Keratinocyte (primary cell): Measurements from ENCODE around the gene SPAG16. TPM values are rescaled to one million over a fixed set of nuclear protein-coding genes. Genes with fewer than 3 reads are reported as not detected.

Experiments used
- DNase-seq: peaks from one replicate; pipeline ENCODE4 v3.0.0-alpha.2; 2011; ENCODE audit warnings: low read depth, missing footprints, low spot score
- FAIRE-seq: peaks from 2 replicates; lab custom pipeline; 2011; peaks lifted over from hg19 to GRCh38; lab: Jason Lieb, UNC
- H2AFZ ChIP-seq: 2 replicates; pipeline ENCODE4 v1.6.0; 2012; ENCODE audit warnings: low read length, control low read depth, inconsistent platforms; ENCODE audit not compliant: control insufficient read depth
- H3K27ac ChIP-seq: 2 replicates; pipeline ENCODE4 v1.5.1; 2011; ENCODE audit warnings: low read length; ENCODE audit not compliant: control insufficient read depth, insufficient read depth
- H3K27me3 ChIP-seq: 3 replicates; pipeline ENCODE4 v1.6.0; 2011; ENCODE audit warnings: low read length; ENCODE audit not compliant: control insufficient read depth, insufficient read depth; ENCODE audit errors: extremely low read depth
- H3K36me3 ChIP-seq, 2 experiments: 2 replicates in 1 of 2; 3 replicates in 1 of 2; pipeline ENCODE4 v1.5.1; 2011; ENCODE audit warnings: low read length in 2 of 2, mild to moderate bottlenecking in 1 of 2; ENCODE audit not compliant: control insufficient read depth in 2 of 2, insufficient read depth in 2 of 2; ENCODE audit errors: extremely low read depth in 1 of 2
- H3K4me1 ChIP-seq: 3 replicates; pipeline ENCODE4 v1.5.1; 2011; ENCODE audit warnings: low read length; ENCODE audit not compliant: control insufficient read depth, insufficient read depth; ENCODE audit errors: extremely low read depth
- H3K4me2 ChIP-seq: 3 replicates; pipeline ENCODE4 v1.6.0; 2011; ENCODE audit warnings: low read depth, low read length; ENCODE audit not compliant: control insufficient read depth, insufficient read depth; ENCODE audit errors: extremely low read depth
- H3K4me3 ChIP-seq, 3 experiments: fragments of 200-600 bp in 1 of 3; sonication (generic) in 1 of 3; 2 replicates in 2 of 3; 3 replicates in 1 of 3; pipeline ENCODE4 v1.5.1; 2011 to 2016; ENCODE audit warnings: low read length in 3 of 3, mild to moderate bottlenecking in 3 of 3, control low read depth in 2 of 3, inconsistent platforms in 1 of 3, low read depth in 1 of 3, mixed read lengths in 1 of 3, mixed run types in 1 of 3, moderate library complexity in 1 of 3; ENCODE audit not compliant: control insufficient read depth in 2 of 3, insufficient read depth in 2 of 3; ENCODE audit errors: extremely low read depth in 1 of 3
- H3K79me2 ChIP-seq: 2 replicates; pipeline ENCODE4 v1.6.0; 2012; ENCODE audit warnings: low read length; ENCODE audit not compliant: control insufficient read depth, insufficient read depth
- H3K9ac ChIP-seq: 3 replicates; pipeline ENCODE4 v1.6.0; 2011; ENCODE audit warnings: low read length; ENCODE audit not compliant: control insufficient read depth, insufficient read depth; ENCODE audit errors: extremely low read depth
- H3K9me1 ChIP-seq: 3 replicates; pipeline ENCODE4 v1.6.0; 2011; ENCODE audit warnings: low read length; ENCODE audit not compliant: control insufficient read depth, insufficient read depth; ENCODE audit errors: extremely low read depth
- H3K9me3 ChIP-seq: 2 replicates; pipeline ENCODE4 v1.5.1; 2012; ENCODE audit warnings: low read depth, low read length; ENCODE audit not compliant: control insufficient read depth
- H4K20me1 ChIP-seq: 3 replicates; pipeline ENCODE4 v1.6.0; 2011; ENCODE audit warnings: low read length; ENCODE audit not compliant: control insufficient read depth, insufficient read depth; ENCODE audit errors: extremely low read depth
- CTCF ChIP-seq, 3 experiments: IDR thresholded peaks in 1 of 3; conservative IDR thresholded peaks in 1 of 3; optimal IDR thresholded peaks in 1 of 3; 2 replicates in 2 of 3; 3 replicates in 1 of 3; pipeline versions ENCODE3 to v1.5.1; 2011; ENCODE audit warnings: low read length in 3 of 3, mild to moderate bottlenecking in 3 of 3, moderate library complexity in 2 of 3, control low read depth in 1 of 3, inconsistent platforms in 1 of 3; ENCODE audit not compliant: insufficient read depth in 2 of 3; ENCODE audit errors: extremely low read depth in 1 of 3
- EZH2 ChIP-seq: IDR thresholded peaks from one replicate; pipeline ENCODE4 v1.6.1; 2012; ENCODE audit warnings: inconsistent platforms, mild to moderate bottlenecking, low read length, moderate library complexity
- dilution Hi-C: fragments of 300-500 bp; cut with MboI; formaldehyde crosslinking; loops from one replicate; pipeline ENCODE4 v1.7.0; 2020; ENCODE audit warnings: low sequenced_read_pairs; ENCODE audit not compliant: extremely low pct_ligation_motif_present
- polyA plus RNA-seq, 5 experiments: library from polyadenylated mRNA; depleted of rRNA in 3 of 5; stranded (reverse) in 3 of 5; stranded (forward) in 1 of 5; unstranded in 1 of 5; fragments of >200 nt; gene quantifications; 1 replicate in 1 of 5; 2 replicates in 3 of 5; 3 replicates in 1 of 5; pipeline versions ENCODE4 v1.2.1 to v1.2.3, GENCODE V29; 2011 to 2012; ENCODE audit warnings: missing spikeins in 2 of 5, low read depth in 1 of 5, low replicate concordance in 1 of 5

Gene SPAG16
- polyA plus RNA-seq, 1 donor (not counting 4 experiments of a cell fraction or from before 2014, with no cell fraction given): 19.6 TPM

- Histone ChIP-seq H4K20me1 (no peaks in the 10 kb centered on the region), H3K4me2 (no peak overlapping the region), H3K4me1 (no peaks in the 10 kb centered on the region), H3K9ac (no peak overlapping the region), H3K36me3 (no peaks in the 10 kb centered on the region), H3K79me2 (no peaks in the 10 kb centered on the region), H3K27ac (no peak overlapping the region), H3K9me3 (no peaks in the 10 kb centered on the region), H2AFZ (no peak overlapping the region), H3K9me1 (no peaks in the 10 kb centered on the region), H3K4me3 (no peak overlapping the region), H3K27me3 (no peaks in the 10 kb centered on the region)
- FAIRE-seq: no peak
- TF ChIP-seq EZH2: no peak
- no peak for TF ChIP-seq CTCF (optimal IDR thresholded peaks at IDR 0.05 in 1 of 3, IDR thresholded peaks at IDR 0.05 in 1 of 3, conservative IDR thresholded peaks at IDR 0.05 in 1 of 3; ENCODE audit: extremely low read depth in 1 of 3, insufficient read depth in 2 of 3, low read length in 3 of 3)
- no peak for DNase-seq
- dilution Hi-C loops: no loop called here
Observed at GRCh38 chr2:214297423-214297822, 1013.2 kb downstream of the SPAG16 start.

- Histone ChIP-seq H3K4me3 (no peak overlapping the region), H3K4me1 (peaks cover 12% of the 10 kb centered on the region), H3K9ac (no peak overlapping the region), H3K4me2 (no peak overlapping the region), H3K27me3 (no peaks in the 10 kb centered on the region), H3K79me2 (no peaks in the 10 kb centered on the region), H2AFZ (no peak overlapping the region), H4K20me1 (no peaks in the 10 kb centered on the region), H3K9me3 (no peaks in the 10 kb centered on the region), H3K9me1 (no peaks in the 10 kb centered on the region), H3K36me3 (no peaks in the 10 kb centered on the region), H3K27ac (no peak overlapping the region)
- DNase-seq (no peak), FAIRE-seq (no peak)
- dilution Hi-C loops: no loop called here
- TF ChIP-seq CTCF (optimal IDR thresholded peaks at IDR 0.05 in 1 of 3, IDR thresholded peaks at IDR 0.05 in 1 of 3, conservative IDR thresholded peaks at IDR 0.05 in 1 of 3; ENCODE audit: extremely low read depth in 1 of 3, insufficient read depth in 2 of 3, low read length in 3 of 3) (peak; percentile 33 to 61 (median 42)), EZH2 (no peak)
Observed at GRCh38 chr2:214310319-214310718, 1026.1 kb downstream of the SPAG16 start.
